Measurements from ENCODE around the gene FAF1.

Gene FAF1

DNA sequence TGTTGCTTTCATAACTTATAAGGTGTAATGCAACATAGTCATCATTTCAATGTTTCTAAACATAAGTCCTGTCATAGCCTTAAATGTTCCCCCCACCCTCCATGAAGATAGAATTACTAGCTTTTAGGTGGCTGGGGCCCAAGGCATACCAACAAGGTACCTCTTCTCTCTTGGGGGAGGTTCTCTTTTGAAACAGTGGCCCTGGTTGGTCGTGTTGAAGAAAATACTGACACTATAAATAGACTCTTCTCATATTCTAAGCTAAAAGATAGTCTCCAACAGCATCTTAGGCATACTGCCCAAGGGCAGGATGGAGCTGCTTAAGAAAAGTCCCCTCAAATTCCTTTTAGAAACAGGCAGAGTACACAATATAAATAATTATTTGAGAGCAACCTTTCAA lies 255.0 kb downstream of the FAF1 start:
- DNase-seq (ENCODE audit: low read depth in 2 of 3, low spot score in 1 of 3), result no peak

DNA sequence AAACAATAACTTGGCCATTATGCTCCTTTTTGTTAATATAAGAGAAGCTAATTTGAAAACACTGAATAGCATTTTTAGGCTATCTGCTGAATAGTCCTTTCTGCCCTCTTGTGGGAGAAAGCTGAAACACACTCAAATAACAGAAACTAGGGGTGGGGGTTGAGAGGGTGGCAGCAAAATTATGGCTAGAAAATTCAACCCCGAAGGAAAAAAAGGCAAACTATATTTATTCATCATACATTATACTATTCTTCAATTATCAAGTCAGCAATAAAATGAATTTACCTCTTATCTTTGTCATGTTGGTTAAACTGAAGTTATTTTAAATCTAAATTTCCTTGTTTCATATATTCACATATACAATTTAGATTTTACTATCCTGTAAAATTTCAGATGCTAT lies 255.9 kb downstream of the FAF1 start:
- DNase-seq (ENCODE audit: low read depth in 2 of 3, low spot score in 1 of 3), result peak in 1 of 3 donors; percentile 17

DNA sequence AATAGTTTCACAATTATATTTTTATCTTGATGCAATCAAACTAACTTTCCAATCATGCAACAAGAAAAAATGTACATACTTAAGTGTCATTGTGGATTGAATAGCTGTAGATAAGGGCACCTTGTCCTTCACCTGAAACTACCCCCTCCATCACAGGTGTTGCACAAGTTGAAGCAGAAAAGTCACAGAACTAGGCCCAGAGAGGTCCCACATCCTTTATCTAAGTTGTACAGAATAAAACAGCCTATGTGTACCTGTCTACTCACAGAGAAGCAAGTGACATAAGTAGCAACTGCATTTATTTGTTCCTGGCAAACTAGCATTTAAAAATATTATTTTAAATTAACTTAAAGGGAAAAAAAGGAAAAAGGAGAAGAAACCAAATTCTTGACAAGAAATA lies 256.8 kb downstream of the FAF1 start:
- no peak for DNase-seq (ENCODE audit: low read depth in 2 of 3, low spot score in 1 of 3)

DNA sequence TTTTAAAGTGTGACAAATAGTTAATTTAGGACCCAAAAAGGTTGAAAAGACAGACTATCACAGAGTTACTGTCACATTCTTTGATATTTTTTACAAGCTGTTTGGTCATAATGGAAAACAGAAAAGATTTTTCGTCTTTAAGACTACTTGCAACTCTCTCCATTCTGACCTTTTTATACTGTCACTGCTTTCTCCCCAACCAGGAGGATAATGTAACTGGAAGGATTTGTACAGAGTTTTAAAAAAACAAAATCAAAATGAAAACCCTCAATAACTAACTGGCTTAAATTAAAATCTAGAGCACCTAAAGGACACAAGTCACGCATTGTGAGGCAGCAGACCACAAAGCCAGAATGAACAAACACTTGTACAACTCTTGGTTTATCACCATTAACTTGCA lies 257.7 kb downstream of the FAF1 start:
- no peak for DNase-seq (ENCODE audit: low read depth in 2 of 3, low spot score in 1 of 3)

DNA sequence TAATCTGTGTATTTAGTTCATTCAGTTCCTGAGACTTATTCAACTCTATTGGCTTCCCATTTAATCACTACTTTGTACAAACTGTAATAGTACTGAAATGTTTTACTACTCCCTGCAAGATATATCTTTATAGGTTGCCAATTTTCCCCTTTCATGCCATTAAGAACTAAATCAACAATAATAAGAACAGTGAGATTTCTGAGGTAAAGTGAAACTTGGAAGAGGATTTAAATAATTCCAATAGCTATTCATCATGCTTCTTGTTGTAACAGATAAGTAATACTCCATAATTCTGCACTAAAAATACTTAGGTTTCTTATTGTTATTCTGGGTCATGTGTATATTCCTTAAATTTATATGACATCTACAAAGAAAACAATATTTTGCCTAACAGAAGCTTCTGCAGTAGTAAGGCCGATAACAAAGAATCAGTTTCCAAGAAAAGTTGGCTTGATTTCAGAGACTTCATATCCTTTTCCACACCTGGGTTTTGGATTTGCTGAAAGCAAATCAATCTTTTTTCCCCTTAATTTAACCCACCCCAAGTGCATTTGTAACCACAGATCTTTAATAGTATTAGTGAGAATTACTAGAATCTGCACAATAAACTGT lies 258.3 kb downstream of the FAF1 start:
- no peak for DNase-seq (ENCODE audit: low read depth in 2 of 3, low spot score in 1 of 3)

DNA sequence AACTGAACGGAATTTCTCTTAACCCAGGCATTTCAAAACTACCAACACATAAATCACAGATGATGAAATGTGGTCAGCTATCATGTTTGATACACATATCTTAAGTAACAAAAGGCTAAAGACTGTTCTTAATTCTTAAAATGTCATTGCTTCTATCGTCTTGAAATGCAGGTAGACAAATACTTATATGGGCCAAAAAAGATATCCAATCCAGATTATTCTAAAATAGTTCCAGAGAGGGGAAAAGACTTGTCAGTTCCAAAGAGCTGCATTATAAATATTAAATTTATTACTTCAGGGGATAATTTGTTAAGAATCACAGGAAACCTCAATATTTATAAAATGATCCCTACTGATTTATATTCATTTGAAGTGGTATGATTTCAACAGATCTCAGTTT lies 259.4 kb downstream of the FAF1 start:
- no peak for DNase-seq (ENCODE audit: low read depth in 2 of 3, low spot score in 1 of 3)

DNA sequence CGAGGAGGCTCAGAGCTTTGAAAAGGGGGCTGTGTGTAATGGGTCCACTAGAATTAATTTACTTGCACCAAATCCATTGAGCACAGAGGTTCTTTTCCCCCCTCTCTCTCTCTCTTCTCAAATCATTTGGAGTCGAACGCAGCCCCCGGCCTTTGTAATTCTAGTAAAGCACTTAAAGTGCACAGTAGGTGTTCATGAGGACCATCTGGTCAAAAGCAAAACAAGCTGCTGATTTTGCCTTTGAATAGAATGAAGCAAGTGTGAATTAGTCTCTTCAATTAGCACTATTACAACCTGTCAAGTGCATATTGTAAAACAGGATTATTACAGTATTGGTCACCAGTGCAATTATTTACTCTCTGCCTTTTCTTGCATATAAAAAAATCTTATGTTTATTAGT lies 259.9 kb downstream of the FAF1 start:
- no peak for DNase-seq (ENCODE audit: low read depth in 2 of 3, low spot score in 1 of 3)

GRCh38 chr1:50699795-50700194 lies 260.3 kb downstream of the FAF1 start:
- DNase-seq (ENCODE audit: low read depth in 2 of 3, low spot score in 1 of 3), result no peak

DNA sequence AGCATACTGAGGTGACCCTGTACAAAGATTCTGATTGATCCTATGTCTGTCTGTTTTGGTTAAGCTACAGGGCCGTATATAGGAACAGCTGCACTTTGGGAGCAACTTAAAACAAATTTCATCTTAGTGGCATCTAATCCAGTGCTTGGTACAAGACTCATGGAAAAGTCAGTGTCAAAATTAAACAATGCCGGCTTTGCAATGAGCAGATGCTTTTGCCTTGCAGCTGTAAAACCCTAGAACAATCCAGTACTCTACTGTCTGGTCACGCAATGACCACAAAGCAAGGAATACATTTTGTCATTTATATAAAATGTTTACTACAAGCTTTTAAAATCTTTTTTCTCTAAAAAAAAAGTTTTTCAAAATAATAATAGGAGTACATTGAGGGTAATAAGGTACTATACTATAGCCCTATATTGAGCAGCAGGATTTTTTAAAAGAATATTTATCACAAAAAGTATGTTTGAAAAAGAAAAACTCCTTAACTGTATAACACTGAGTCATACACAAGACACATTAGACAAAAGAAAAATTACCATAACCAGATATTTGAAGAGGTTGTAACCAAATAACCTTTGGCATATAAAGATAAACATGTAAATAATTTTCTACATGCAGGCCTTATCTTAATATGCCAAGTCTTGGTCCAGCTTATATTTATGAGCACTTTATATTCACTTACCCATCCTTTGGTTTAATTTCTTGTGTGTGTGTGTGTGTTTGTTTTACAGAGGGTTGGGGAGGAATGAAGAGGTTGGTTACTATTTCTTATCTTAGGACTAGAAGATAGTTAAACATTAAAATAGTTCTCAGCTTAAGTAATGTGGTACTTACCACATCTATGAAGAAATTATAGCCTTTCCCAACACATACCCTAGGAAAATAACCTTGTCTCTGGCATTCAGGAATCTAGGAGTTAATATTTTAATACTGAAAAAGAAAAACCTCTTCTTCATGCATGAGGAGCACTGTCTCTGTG lies 262.3 kb downstream of the FAF1 start:
- no peak for DNase-seq (ENCODE audit: low read depth in 2 of 3, low spot score in 1 of 3)

DNA sequence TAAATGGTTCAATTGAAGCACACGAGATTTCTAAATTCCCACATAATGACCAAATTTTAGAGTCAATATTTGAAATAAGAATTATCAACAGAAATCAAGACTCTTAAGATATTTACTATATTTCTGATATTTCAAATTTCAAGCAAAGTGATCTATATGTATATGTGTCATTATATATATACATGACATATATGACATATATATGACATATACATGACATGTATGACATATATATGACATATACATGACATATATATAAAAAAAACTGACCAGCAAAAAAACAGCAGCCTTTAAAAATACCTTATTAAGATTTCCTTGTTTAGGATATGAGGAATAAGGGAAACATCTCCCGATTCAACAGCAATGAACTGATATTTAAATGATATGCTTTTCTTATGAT lies 266.2 kb downstream of the FAF1 start:
- DNase-seq (ENCODE audit: low read depth in 2 of 3, low spot score in 1 of 3), result no peak

DNA sequence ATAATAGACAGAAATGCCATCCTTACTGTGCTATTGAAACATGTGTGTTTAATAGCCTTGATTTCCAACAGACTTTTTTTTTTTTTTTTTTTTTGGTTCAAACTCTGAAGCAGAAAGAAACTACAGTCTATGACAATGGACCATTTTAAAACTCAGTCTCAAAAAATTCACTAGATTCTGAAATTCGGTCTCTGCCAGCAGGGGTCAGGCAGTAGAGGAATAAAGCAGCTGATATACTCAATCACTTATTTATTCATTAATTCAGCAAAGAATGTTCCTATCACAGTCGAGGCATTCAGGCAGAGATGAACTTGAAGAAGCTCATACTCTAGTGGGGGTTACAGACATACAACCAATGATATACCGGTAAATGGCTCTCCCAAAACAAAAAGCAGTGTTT lies 275.9 kb downstream of the FAF1 start:
- DNase-seq (ENCODE audit: low read depth in 2 of 3, low spot score in 1 of 3), result no peak

GRCh38 chr1:50681931-50682330 lies 278.1 kb downstream of the FAF1 start:
- no peak for DNase-seq (ENCODE audit: low read depth in 2 of 3, low spot score in 1 of 3)

DNA sequence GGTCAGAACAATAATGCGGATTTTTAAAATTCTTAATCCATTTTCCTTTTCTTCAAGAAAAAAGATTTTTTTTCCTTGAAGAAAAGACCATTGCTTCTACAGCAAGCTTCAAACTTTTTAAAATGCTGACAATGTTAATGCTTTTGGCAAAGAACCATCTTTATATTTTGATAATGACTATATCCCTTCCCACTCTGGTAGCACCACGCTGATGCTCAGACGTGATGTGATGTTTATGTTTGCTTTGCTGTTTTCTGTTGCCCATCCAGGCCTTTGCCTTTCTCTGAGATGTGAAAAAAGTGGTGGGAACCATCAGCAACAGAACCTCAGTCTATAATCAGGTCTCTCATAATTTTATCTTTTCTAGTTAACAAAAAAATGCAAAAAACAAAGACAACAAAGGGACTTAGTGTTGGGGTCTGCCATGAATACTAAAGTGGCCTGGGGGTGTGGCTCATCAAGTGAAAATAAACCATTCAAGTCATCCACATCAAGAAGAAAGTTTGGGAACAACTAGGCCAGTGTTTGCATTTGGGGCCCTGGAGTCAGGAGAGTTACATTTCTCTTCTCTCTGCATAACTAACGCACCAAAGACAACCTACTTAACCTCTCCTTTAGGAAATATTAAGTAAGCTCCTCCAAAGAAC lies 292.2 kb downstream of the FAF1 start:
- DNase-seq (ENCODE audit: low read depth in 2 of 3, low spot score in 1 of 3), result no peak

GRCh38 chr1:50667272-50667671 lies 292.8 kb downstream of the FAF1 start:
- DNase-seq (ENCODE audit: low read depth in 2 of 3, low spot score in 1 of 3), result no peak

DNA sequence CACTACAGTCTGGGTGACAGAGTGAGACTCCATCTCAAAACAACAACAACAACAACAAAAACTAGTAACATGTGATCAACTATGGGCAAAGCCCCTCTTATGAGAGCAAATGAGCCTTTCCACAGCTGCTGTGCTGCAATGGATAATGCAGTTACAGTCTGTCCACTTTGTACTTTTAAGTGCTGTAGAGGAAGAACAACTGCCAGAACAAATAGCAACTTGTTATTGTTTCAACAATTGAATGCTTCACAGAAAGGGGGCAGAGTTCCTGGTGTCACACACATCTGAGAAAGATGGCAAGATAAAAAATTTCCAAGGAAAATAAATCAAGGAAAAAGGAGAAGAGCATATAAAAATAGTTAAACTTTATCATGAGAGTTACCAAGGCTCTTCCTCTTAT lies 293.2 kb downstream of the FAF1 start:
- no peak for DNase-seq (ENCODE audit: low read depth in 2 of 3, low spot score in 1 of 3)

- DNase-seq (ENCODE audit: low read depth in 2 of 3, low spot score in 1 of 3), result no peak
These were observed 294.7 kb downstream of the FAF1 start for GRCh38 chr1:50665413-50665812.

- DNase-seq (ENCODE audit: low read depth in 2 of 3, low spot score in 1 of 3), result no peak
These were observed 298.4 kb downstream of the FAF1 start for GRCh38 chr1:50661626-50662025.

GRCh38 chr1:50659107-50659662 lies 300.9 kb downstream of the FAF1 start:
- DNase-seq (ENCODE audit: low read depth in 2 of 3, low spot score in 1 of 3), result no peak

GRCh38 chr1:50658459-50659076 lies 301.5 kb downstream of the FAF1 start:
- no peak for DNase-seq (ENCODE audit: low read depth in 2 of 3, low spot score in 1 of 3)

- no peak for DNase-seq (ENCODE audit: low read depth in 2 of 3, low spot score in 1 of 3)
These were observed 303.1 kb downstream of the FAF1 start for GRCh38 chr1:50656931-50657330.

DNA sequence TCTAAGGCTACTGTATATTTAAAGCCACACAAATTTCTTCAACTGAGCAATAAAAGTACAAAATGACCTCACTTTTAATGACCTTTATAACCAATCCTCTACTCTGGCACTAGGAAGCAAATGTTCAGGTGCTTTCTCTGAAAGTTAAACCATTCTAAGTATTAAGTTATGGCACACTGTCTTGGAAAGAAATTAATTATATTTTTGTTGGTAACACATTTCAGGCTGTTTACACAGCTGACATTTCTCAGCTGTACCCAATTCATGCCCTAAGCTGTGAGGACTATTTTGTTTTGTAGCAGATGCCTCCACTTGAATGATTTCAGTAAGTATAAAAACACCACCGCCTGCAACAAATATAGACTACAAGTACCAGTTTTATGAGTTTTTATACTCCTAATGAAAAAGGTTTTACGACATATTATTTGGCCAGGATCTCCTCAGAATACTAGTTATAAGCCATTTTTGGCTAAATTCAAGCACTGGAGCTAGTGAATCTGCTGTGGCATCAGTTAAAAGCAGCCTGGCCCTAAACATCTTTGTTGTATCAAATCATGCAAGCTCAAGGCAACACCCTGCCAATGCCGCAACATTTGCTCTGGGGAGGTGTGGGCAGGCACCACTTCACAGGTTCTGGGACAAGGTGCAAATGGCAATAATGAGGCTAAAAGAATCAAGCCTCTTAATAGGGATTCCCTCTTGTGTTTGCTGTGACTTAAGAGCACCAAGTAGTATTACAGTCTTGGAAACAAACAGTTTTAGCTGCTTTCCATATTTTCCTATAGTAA lies 308.4 kb downstream of the FAF1 start:
- no peak for DNase-seq (ENCODE audit: low read depth in 2 of 3, low spot score in 1 of 3)

Measured in stimulated activated CD4-positive, alpha-beta T cell treated with anti-CD3 and anti-CD28 coated beads, Interleukin-12 subunit alpha, Interleukin-12 subunit beta, amount 100 ng/mL, for 48 hours (primary cell).